Panc1 (cell line): Measurements from ENCODE around the gene DBX1.

Experiments used
- CTCF ChIP-seq: fragments of 450-650 bp; IDR thresholded peaks from 2 replicates; pipeline ENCODE4 v1.5.1; 2017; ENCODE audit warnings: mild to moderate bottlenecking
- POLR2AphosphoS5 ChIP-seq: IDR thresholded peaks from 2 replicates; pipeline ENCODE4 v1.6.1; 2012; ENCODE audit warnings: mild to moderate bottlenecking, low read depth, low read length, moderate library complexity

GRCh38 chr11:20132667-20133039, 27.6 kb downstream of the DBX1 start:
- TF ChIP-seq CTCF, result peak; percentile 69
- TF ChIP-seq POLR2AphosphoS5, result no peak
